SK-N-MC (cell line): ENCODE data around the gene MOAP1.

Experiments used
- EZH2 ChIP-seq: fragments of 200-600 bp; sonication (generic); IDR thresholded peaks from one replicate; pipeline ENCODE4 v1.6.1; 2017; ENCODE audit warnings: antibody characterized with exemption
- POLR2AphosphoS5 ChIP-seq: IDR thresholded peaks from 2 replicates; pipeline ENCODE4 v1.6.1; 2012; ENCODE audit warnings: mild to moderate bottlenecking, low read depth, low read length, borderline replicate concordance

- no peak for TF ChIP-seq POLR2AphosphoS5
- TF ChIP-seq EZH2 = no peak
These were observed 27.9 kb downstream of the MOAP1 start for GRCh38 chr14:93156693-93157369.
